GM23338 (cell line): ENCODE results near the gene FNDC3B. TPM values are rescaled to one million over a fixed set of nuclear protein-coding genes. Genes with fewer than 3 reads are reported as not detected.
A peak's percentile ranks its signal among the peaks of the same experiment; 100 is the strongest.

ENCODE experiments used
- ATAC-seq: fragments of 200-7000 bp; cut with Tn5 transposase; 3 replicates; pipeline ENCODE4 v1.9.1; 2020
- DNase-seq: peaks from one replicate; pipeline ENCODE4 v3.0.0-alpha.2; 2015; ENCODE audit warnings: low spot score
- H2AFZ ChIP-seq: fragments of 200-600 bp; sonication (generic); 2 replicates; pipeline ENCODE4 v1.8.0; 2016; ENCODE audit warnings: antibody characterized with exemption, mild to moderate bottlenecking, moderate library complexity
- H3F3A ChIP-seq: fragments of 200-600 bp; sonication (generic); replicated peaks from 2 replicates; pipeline ENCODE4 v1.8.0; 2017; ENCODE audit warnings: antibody characterized with exemption, mixed run types, low read depth
- H3K27ac ChIP-seq: fragments of 200-600 bp; sonication (generic); 2 replicates; pipeline ENCODE4 v1.6.1; 2016; ENCODE audit warnings: low read depth
- H3K27me3 ChIP-seq: fragments of 200-600 bp; sonication (generic); 2 replicates; pipeline ENCODE4 v1.8.0; 2016; ENCODE audit warnings: mild to moderate bottlenecking, mixed run types, moderate library complexity; ENCODE audit not compliant: insufficient read depth
- H3K36me3 ChIP-seq: fragments of 200-600 bp; sonication (generic); 2 replicates; pipeline ENCODE4 v1.8.0; 2016; ENCODE audit warnings: mild to moderate bottlenecking; ENCODE audit not compliant: insufficient read depth
- H3K4me1 ChIP-seq: fragments of 200-600 bp; sonication (generic); 2 replicates; pipeline ENCODE4 v1.8.0; 2016; ENCODE audit warnings: mild to moderate bottlenecking, moderate library complexity; ENCODE audit not compliant: insufficient read depth
- H3K4me2 ChIP-seq: fragments of 200-600 bp; sonication (generic); 2 replicates; pipeline ENCODE4 v1.7.1; 2017; ENCODE audit warnings: mixed run types
- H3K4me3 ChIP-seq: fragments of 200-600 bp; sonication (generic); 2 replicates; pipeline ENCODE4 v1.6.1; 2016; ENCODE audit warnings: mixed run types
- H3K79me2 ChIP-seq: fragments of 200-600 bp; sonication (generic); replicated peaks from 2 replicates; pipeline ENCODE4 v1.8.0; 2017; ENCODE audit warnings: mild to moderate bottlenecking; ENCODE audit not compliant: insufficient read depth
- H3K9me2 ChIP-seq: fragments of 200-600 bp; sonication (generic); 2 replicates; pipeline ENCODE4 v1.8.0; 2017; ENCODE audit not compliant: insufficient read depth
- H4K20me1 ChIP-seq: fragments of 200-600 bp; sonication (generic); replicated peaks from 2 replicates; pipeline ENCODE4 v1.8.0; 2017; ENCODE audit warnings: mild to moderate bottlenecking; ENCODE audit not compliant: insufficient read depth
- H3K27ac Mint-ChIP-seq: 2 replicates; pipeline ENCODE4 v1.8.0; 2020; ENCODE audit warnings: inconsistent platforms, mild to moderate bottlenecking, moderate library complexity, mixed read lengths
- H3K27me3 Mint-ChIP-seq: 3 replicates; pipeline ENCODE4 v1.8.0; 2022; ENCODE audit warnings: low read depth, mild to moderate bottlenecking, moderate library complexity, mixed read lengths, inconsistent platforms; ENCODE audit not compliant: insufficient read depth, poor library complexity
- H3K36me3 Mint-ChIP-seq: 3 replicates; pipeline ENCODE4 v1.8.0; 2021; ENCODE audit warnings: low read depth, mild to moderate bottlenecking, inconsistent platforms, moderate library complexity, mixed read lengths
- H3K4me1 Mint-ChIP-seq: 3 replicates; pipeline ENCODE4 v1.8.0; 2020; ENCODE audit warnings: mild to moderate bottlenecking, inconsistent platforms, mixed read lengths
- H3K4me3 Mint-ChIP-seq: 3 replicates; pipeline ENCODE4 v1.8.0; 2021; ENCODE audit warnings: moderate library complexity, mild to moderate bottlenecking, inconsistent platforms, mixed read lengths
- H3K9me3 Mint-ChIP-seq: 3 replicates; pipeline ENCODE4 v1.8.0; 2020; ENCODE audit warnings: moderate library complexity, mild to moderate bottlenecking, inconsistent platforms, mixed read lengths
- EZH2phosphoT487 ChIP-seq: fragments of 200-600 bp; sonication (generic); IDR thresholded peaks from one replicate; pipeline ENCODE4 v1.8.1; 2018; ENCODE audit warnings: antibody characterized with exemption; ENCODE audit not compliant: unreplicated experiment
- ZNF114 ChIP-seq: fragments of 250-450 bp; sonication (Bioruptor Pico); IDR thresholded peaks from 2 replicates; pipeline ENCODE4 v1.5.0; 2020; ENCODE audit warnings: mild to moderate bottlenecking, moderate library complexity
- ZNF331 ChIP-seq: fragments of 250-450 bp; sonication (Bioruptor Pico); IDR thresholded peaks from 2 replicates; pipeline ENCODE4 v1.5.0; 2020; ENCODE audit warnings: low read depth, mild to moderate bottlenecking, moderate library complexity
- polyA plus RNA-seq: library from polyadenylated mRNA; unstranded; fragments of >200 nt; fragmentation: Nextera tagmentation; extraction: Ambion mirVana; gene quantifications from 2 replicates; pipeline ENCODE4 v1.2.1, GENCODE V29; 2016
- total RNA-seq: library from RNA; depleted of rRNA; stranded (reverse); fragments of >200 nt; shearing (Covaris generic); gene quantifications from 2 replicates; pipeline ENCODE4 v1.2.3, GENCODE V29; 2014
- TF ChIP-seq, protein P1 (sequence below): IDR thresholded peaks from one replicate; pipeline ENCODE4 v1.6.1; 2018; ENCODE audit warnings: antibody characterized with exemption; ENCODE audit not compliant: unreplicated experiment
- TF ChIP-seq, protein P2 (sequence below), 2 experiments: fragments of 200-600 bp in 1 of 2; sonication (generic) in 1 of 2; conservative IDR thresholded peaks; 2 replicates each; pipeline versions ENCODE4 v1.5.1 to v1.6.1; 2016 to 2017; ENCODE audit warnings: antibody characterized with exemption in 2 of 2, low read depth in 2 of 2, mild to moderate bottlenecking in 2 of 2, moderate library complexity in 1 of 2

Gene FNDC3B
- total and polyA plus RNA-seq, 2 experiments from 2014 or later: 19.1 to 55.4 TPM

DNA sequence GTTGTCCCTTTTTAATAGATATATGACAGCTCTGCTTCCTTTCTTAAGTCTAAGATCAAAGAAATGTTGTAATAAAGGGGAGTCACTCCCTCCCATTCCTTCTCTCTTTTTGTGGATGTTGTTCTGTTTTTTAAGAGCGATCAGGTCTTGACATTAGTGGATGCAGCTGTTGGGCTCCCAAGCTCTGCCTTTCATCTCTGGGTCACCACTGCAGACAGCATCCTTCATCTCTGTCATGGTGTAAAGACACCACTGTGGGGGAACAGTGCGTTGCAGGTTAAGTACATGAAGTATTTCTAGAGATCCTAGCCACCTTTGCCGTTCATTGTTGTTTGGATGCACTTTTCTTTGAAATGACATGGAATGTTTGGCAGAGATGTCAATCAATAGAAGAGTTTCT lies 17.7 kb downstream of the FNDC3B start:
- H3K4me1 Mint-ChIP-seq: peaks cover 43% of the 10 kb centered on the region

DNA sequence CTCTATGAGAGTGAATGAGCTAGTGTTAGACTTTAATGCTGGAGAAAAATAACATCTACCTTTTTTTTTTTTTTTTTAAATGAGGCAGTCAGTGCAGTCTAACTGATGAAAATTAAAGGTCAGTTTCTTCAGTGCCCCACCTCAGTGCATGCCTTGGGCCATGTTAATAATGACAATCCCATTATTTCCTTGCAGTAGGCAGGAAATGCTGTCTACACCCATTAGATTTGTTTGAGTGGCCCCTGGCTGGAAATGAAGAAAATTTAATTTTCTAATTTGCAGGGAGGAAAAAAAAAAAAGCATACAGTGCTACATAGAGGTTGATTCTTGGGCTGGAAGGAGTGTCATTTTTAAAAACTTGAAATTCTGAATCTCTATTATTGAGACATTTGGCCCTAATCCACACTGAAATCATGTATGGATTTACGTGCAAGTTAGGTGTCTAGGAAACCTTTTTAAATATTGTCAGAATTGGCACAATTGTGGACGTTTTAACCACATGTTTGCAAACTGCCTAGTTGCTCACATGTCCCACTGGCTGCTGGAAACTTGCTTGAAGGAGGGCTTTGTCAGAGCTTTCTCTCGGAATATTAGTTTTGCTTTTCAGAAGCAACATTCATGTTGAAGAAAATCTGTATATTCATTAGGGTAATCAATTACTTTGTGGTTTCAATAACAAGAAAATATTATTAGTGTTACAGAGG lies 18.4 kb downstream of the FNDC3B start:
- Histone ChIP-seq H3F3A (no peaks in the 10 kb centered on the region), H2AFZ (no peak overlapping the region), H3K9me2 (no peaks in the 10 kb centered on the region), H3K4me2 (no peak overlapping the region), H3K27ac (no peak overlapping the region), H3K4me1 (peaks cover 22% of the 10 kb centered on the region; the same call in 1 of the 2 replicates), H3K36me3 (no peaks in the 10 kb centered on the region), H3K27me3 (no peaks in the 10 kb centered on the region), H3K4me3 (no peak overlapping the region), H3K79me2 (peaks cover 99% of the 10 kb centered on the region), H4K20me1 (peaks cover 31% of the 10 kb centered on the region)
- Mint-ChIP-seq H3K4me3 (no peak overlapping the region), H3K27ac (no peak overlapping the region), H3K4me1 (peaks cover 37% of the 10 kb centered on the region), H3K9me3 (no peaks in the 10 kb centered on the region), H3K27me3 (peaks cover 3% of the 10 kb centered on the region), H3K36me3 (peaks cover under 1% of the 10 kb centered on the region; the same call in 2 of the 3 replicates)
- no peak for DNase-seq
- ATAC-seq: no peak
- TF ChIP-seq, protein P1, sequence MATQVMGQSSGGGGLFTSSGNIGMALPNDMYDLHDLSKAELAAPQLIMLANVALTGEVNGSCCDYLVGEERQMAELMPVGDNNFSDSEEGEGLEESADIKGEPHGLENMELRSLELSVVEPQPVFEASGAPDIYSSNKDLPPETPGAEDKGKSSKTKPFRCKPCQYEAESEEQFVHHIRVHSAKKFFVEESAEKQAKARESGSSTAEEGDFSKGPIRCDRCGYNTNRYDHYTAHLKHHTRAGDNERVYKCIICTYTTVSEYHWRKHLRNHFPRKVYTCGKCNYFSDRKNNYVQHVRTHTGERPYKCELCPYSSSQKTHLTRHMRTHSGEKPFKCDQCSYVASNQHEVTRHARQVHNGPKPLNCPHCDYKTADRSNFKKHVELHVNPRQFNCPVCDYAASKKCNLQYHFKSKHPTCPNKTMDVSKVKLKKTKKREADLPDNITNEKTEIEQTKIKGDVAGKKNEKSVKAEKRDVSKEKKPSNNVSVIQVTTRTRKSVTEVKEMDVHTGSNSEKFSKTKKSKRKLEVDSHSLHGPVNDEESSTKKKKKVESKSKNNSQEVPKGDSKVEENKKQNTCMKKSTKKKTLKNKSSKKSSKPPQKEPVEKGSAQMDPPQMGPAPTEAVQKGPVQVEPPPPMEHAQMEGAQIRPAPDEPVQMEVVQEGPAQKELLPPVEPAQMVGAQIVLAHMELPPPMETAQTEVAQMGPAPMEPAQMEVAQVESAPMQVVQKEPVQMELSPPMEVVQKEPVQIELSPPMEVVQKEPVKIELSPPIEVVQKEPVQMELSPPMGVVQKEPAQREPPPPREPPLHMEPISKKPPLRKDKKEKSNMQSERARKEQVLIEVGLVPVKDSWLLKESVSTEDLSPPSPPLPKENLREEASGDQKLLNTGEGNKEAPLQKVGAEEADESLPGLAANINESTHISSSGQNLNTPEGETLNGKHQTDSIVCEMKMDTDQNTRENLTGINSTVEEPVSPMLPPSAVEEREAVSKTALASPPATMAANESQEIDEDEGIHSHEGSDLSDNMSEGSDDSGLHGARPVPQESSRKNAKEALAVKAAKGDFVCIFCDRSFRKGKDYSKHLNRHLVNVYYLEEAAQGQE: no peak
- TF ChIP-seq EZH2phosphoT487 (no peak), ZNF331 (CRISPR knock-in tag) (no peak), ZNF114 (CRISPR knock-in tag) (no peak)
- TF ChIP-seq, protein P2, sequence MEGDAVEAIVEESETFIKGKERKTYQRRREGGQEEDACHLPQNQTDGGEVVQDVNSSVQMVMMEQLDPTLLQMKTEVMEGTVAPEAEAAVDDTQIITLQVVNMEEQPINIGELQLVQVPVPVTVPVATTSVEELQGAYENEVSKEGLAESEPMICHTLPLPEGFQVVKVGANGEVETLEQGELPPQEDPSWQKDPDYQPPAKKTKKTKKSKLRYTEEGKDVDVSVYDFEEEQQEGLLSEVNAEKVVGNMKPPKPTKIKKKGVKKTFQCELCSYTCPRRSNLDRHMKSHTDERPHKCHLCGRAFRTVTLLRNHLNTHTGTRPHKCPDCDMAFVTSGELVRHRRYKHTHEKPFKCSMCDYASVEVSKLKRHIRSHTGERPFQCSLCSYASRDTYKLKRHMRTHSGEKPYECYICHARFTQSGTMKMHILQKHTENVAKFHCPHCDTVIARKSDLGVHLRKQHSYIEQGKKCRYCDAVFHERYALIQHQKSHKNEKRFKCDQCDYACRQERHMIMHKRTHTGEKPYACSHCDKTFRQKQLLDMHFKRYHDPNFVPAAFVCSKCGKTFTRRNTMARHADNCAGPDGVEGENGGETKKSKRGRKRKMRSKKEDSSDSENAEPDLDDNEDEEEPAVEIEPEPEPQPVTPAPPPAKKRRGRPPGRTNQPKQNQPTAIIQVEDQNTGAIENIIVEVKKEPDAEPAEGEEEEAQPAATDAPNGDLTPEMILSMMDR (conservative IDR thresholded peaks at IDR 0.05; ENCODE audit: low read depth in 2 of 2): no peak

More for the DNA sequence above, 17.7 kb downstream of the FNDC3B start:
- Mint-ChIP-seq H3K27ac (no peak overlapping the region), H3K36me3 (peaks cover 7% of the 10 kb centered on the region; the same call in 2 of the 3 replicates), H3K4me3 (no peak overlapping the region), H3K27me3 (peaks cover 3% of the 10 kb centered on the region), H3K9me3 (no peaks in the 10 kb centered on the region; the same call in 2 of the 3 replicates)
- TF ChIP-seq, protein P2 (conservative IDR thresholded peaks at IDR 0.05; ENCODE audit: low read depth in 2 of 2): no peak
- TF ChIP-seq ZNF114 (CRISPR knock-in tag): no peak
- no peak overlapping the region for H3K4me2 ChIP-seq
- H3K4me3 ChIP-seq: no peak overlapping the region
- no peak for DNase-seq
- H3K79me2 ChIP-seq: peaks cover 99% of the 10 kb centered on the region
- no peaks in the 10 kb centered on the region for H3K36me3 ChIP-seq
- no peak overlapping the region; the same call in 1 of the 2 replicates for H3K27ac ChIP-seq
- peak; percentile 44 for ATAC-seq
- H3K27me3 ChIP-seq: no peaks in the 10 kb centered on the region
- no peaks in the 10 kb centered on the region for H3F3A ChIP-seq
- peaks cover 28% of the 10 kb centered on the region; the same call in 1 of the 2 replicates for H3K4me1 ChIP-seq
- H4K20me1 ChIP-seq: peaks cover 28% of the 10 kb centered on the region
- H2AFZ ChIP-seq: no peak overlapping the region
- no peaks in the 10 kb centered on the region for H3K9me2 ChIP-seq
